T-cell (primary cell): ENCODE results near the gene CYP2W1. TPM values are rescaled to one million over a fixed set of nuclear protein-coding genes. Genes with fewer than 3 reads are reported as not detected.
"Not testable (repeated sequence)": the region's sequence is repeated elsewhere in the genome, so short reads cannot be mapped to it uniquely, and the experiment has no call there.

Source experiments
- ATAC-seq, 4 experiments: fragments of 200-7000 bp in 3 of 4; fragments of 150-1000 bp in 1 of 4; cut with Tn5 transposase; replicated peaks in 1 of 4; 1 replicate in 3 of 4; 2 replicates in 1 of 4; pipeline ENCODE4 v1.10.0; 2021; ENCODE audit warnings: moderate library complexity in 3 of 4, mild to moderate bottlenecking in 2 of 4, moderate number of reproducible peaks in 1 of 4
- CTCF ChIA-PET, 2 donors: fragments of 300-600 bp; sonication (Branson Sonifier 250); formaldehyde crosslinking; loops; one replicate each; lab custom pipeline; 2022; ENCODE audit warnings: antibody characterized with exemption in 2 of 2; lab: Charles Lee
- POLR2A ChIA-PET, 2 donors: fragments of 300-600 bp; sonication (Branson Sonifier 250); formaldehyde crosslinking; loops; one replicate each; lab custom pipeline; 2022; ENCODE audit warnings: antibody characterized with exemption in 2 of 2; lab: Charles Lee
- DNase-seq, 35 experiments: peaks; one replicate each; pipeline versions ENCODE4 v3.0.0 to v3.0.0-alpha.2; 2013 to 2023
- H3K27ac ChIP-seq: one replicate; pipeline ENCODE4 v1.5.1; 2013; ENCODE audit warnings: low read length
- H3K27me3 ChIP-seq, 2 experiments: replicated peaks in 1 of 2; 1 replicate in 1 of 2; 2 replicates in 1 of 2; pipeline versions ENCODE4 v1.6.1 to v1.7.0; 2013; ENCODE audit warnings: low read length in 1 of 2, mixed read lengths in 1 of 2; ENCODE audit not compliant: control insufficient read depth in 2 of 2, insufficient read depth in 2 of 2; ENCODE audit errors: extremely low read depth in 1 of 2
- H3K36me3 ChIP-seq, 2 donors: 1 replicate in 1 of 2; 2 replicates in 1 of 2; pipeline versions ENCODE4 v1.6.1 to v1.7.0; 2013; ENCODE audit warnings: low read length in 1 of 2; ENCODE audit not compliant: control insufficient read depth in 2 of 2, insufficient read depth in 1 of 2; ENCODE audit errors: extremely low read depth in 1 of 2
- H3K4me1 ChIP-seq, 2 experiments: 1 replicate in 1 of 2; 2 replicates in 1 of 2; pipeline versions ENCODE4 v1.6.1 to v1.7.0; 2013; ENCODE audit warnings: low read length in 2 of 2, mixed read lengths in 1 of 2; ENCODE audit not compliant: insufficient read depth in 2 of 2, control insufficient read depth in 1 of 2; ENCODE audit errors: extremely low read depth in 1 of 2
- H3K4me3 ChIP-seq, 2 donors: 1 replicate in 1 of 2; 2 replicates in 1 of 2; pipeline versions ENCODE4 v1.5.1 to v1.7.0; 2013; ENCODE audit warnings: mild to moderate bottlenecking in 2 of 2, low read length in 1 of 2, moderate library complexity in 1 of 2; ENCODE audit not compliant: control insufficient read depth in 1 of 2; ENCODE audit errors: extremely low read depth in 1 of 2
- H3K9me3 ChIP-seq: 2 replicates; pipeline ENCODE4 v1.7.0; 2013
- H3K27ac Mint-ChIP-seq, 2 donors: one replicate each; pipeline ENCODE4 v1.8.0; 2020 to 2021; ENCODE audit warnings: mild to moderate bottlenecking in 2 of 2, mixed read lengths in 2 of 2
- H3K27me3 Mint-ChIP-seq, 2 donors: one replicate each; pipeline ENCODE4 v1.8.0; 2021 to 2022; ENCODE audit warnings: mixed read lengths in 2 of 2
- H3K36me3 Mint-ChIP-seq: one replicate; pipeline ENCODE4 v1.8.0; 2021; ENCODE audit warnings: mixed read lengths
- H3K4me1 Mint-ChIP-seq, 3 donors: one replicate each; pipeline ENCODE4 v1.8.0; 2020 to 2022; ENCODE audit warnings: mixed read lengths in 3 of 3, mild to moderate bottlenecking in 1 of 3
- H3K4me3 Mint-ChIP-seq, 3 donors: one replicate each; pipeline ENCODE4 v1.8.0; 2020 to 2022; ENCODE audit warnings: mild to moderate bottlenecking in 3 of 3, mixed read lengths in 3 of 3, moderate library complexity in 3 of 3
- H3K9me3 Mint-ChIP-seq, 3 donors: one replicate each; pipeline ENCODE4 v1.8.0; 2020 to 2022; ENCODE audit warnings: mixed read lengths in 3 of 3
- WGBS: methylation state at CpG from one replicate; pipeline ENCODE4 v1.1.5; 2013; ENCODE audit warnings: missing lambda C conversion rate; ENCODE audit not compliant: insufficient coverage; 5-methylcytosine and 5-hydroxymethylcytosine counted together
- total RNA-seq, 35 experiments: library from RNA in 6 of 35; stranded (reverse) in 6 of 35; fragments of 120-200 nt in 1 of 35; gene quantifications; one replicate each; pipeline versions ENCODE4 v1.2.1 to v1.2.4 and lab custom pipeline; 2013 to 2026

The CYP2W1 gene
- total RNA-seq, 5 donors from 2014 or later (not counting 1 experiment from before 2014, with no cell fraction given) = 0.19 TPM; not detected in 4

DNA sequence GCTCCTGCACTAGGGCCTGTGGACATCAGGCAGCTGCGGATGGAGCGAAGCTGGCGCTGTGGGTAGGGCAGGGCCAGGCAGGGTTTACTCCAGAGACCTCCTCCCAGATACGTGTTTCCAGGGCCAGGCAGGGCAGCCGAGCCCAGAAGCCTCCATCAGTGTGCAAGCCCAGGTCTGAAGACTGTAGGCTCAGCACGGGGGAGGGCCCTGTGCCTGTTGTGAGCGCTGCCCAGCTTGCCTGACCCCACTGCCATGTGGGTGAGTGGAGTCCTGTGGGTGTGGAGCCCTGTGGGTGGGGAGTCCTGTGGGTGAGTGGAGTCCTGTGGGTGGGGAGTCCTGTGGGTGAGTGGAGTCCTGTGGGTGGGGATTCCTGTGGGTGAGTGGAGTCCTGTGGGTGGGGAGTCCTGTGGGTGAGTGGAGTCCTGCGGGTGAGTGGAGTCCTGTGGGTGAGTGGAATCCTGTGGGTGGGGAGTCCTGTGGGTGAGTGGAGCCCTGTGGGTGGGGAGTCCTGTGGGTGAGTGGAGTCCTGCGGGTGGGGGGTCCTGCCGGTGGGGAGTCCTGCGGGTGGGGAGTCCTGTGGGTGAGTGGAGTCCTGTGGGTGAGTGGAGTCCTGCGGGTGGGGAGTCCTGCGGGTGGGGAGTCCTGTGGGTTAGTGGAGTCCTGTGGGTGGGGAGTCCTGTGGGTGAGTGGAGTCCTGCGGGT is 18.2 kb downstream of the CYP2W1 start:
- H3K4me1 ChIP-seq, H3K27me3 ChIP-seq, H3K4me3 Mint-ChIP-seq, H3K27ac ChIP-seq, H3K9me3 Mint-ChIP-seq, CTCF ChIA-PET, H3K27me3 Mint-ChIP-seq, H3K9me3 ChIP-seq, H3K36me3 ChIP-seq, DNase-seq, POLR2A ChIA-PET, ATAC-seq, H3K36me3 Mint-ChIP-seq, H3K27ac Mint-ChIP-seq, H3K4me1 Mint-ChIP-seq, H3K4me3 ChIP-seq: not testable (repeated sequence)
- WGBS = 90% methylated on average over 9 of the region's 14 CpGs

DNA sequence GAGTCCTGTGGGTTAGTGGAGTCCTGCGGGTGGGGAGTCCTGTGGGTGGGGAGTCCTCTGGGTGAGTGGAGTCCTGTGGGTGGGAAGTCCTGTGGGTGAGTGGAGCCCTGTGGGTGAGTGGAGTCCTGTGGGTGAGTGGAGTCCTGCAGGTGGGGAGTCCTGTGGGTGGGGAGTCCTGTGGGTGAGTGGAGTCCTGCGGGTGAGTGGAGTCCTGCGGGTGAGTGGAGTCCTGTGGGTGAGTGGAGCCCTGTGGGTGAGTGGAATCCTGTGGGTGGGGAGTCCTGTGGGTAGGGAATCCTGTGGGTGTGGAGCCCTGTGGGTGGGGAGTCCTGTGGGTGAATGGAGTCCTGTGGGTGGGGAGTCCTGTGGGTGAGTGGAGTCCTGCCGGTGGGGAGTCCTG is 19.0 kb downstream of the CYP2W1 start:
- POLR2A ChIA-PET = not testable (repeated sequence)

GRCh38 chr7:1002445-1002844 is 19.5 kb downstream of the CYP2W1 start:
- H3K4me3 ChIP-seq, H3K36me3 ChIP-seq, H3K4me3 Mint-ChIP-seq, POLR2A ChIA-PET, H3K27me3 ChIP-seq, CTCF ChIA-PET, H3K27me3 Mint-ChIP-seq, H3K4me1 ChIP-seq, H3K27ac Mint-ChIP-seq, H3K4me1 Mint-ChIP-seq, H3K27ac ChIP-seq, H3K9me3 ChIP-seq, H3K9me3 Mint-ChIP-seq, H3K36me3 Mint-ChIP-seq, DNase-seq, ATAC-seq: not testable (repeated sequence)
- WGBS = no CpG with 5 or more reads among the region's 7 CpGs

More for the DNA sequence above, 19.0 kb downstream of the CYP2W1 start:
- H3K4me1 ChIP-seq, H3K27me3 ChIP-seq, H3K27me3 Mint-ChIP-seq, H3K27ac Mint-ChIP-seq, H3K27ac ChIP-seq, H3K9me3 Mint-ChIP-seq, CTCF ChIA-PET, H3K4me1 Mint-ChIP-seq, DNase-seq, H3K36me3 Mint-ChIP-seq, H3K9me3 ChIP-seq, ATAC-seq, H3K4me3 ChIP-seq, H3K36me3 ChIP-seq, H3K4me3 Mint-ChIP-seq: not testable (repeated sequence)
- WGBS = 81% methylated on average over 3 of the region's 4 CpGs

- Histone ChIP-seq H3K4me1 (no peaks in the 10 kb centered on the region), H3K36me3 (peaks cover 0 to 9% of the 10 kb centered on the region in 2 donors), H3K4me3 (no peak overlapping the region), H3K27ac (no peak overlapping the region), H3K27me3 (no peaks in the 10 kb centered on the region), H3K9me3 (no peaks in the 10 kb centered on the region)
- Mint-ChIP-seq H3K36me3 (peaks cover 9% of the 10 kb centered on the region), H3K4me1 (peaks cover 0 to 7% (median 0%) of the 10 kb centered on the region in 3 donors), H3K27me3 (no peaks in the 10 kb centered on the region), H3K27ac (no peak overlapping the region), H3K9me3 (no peaks in the 10 kb centered on the region), H3K4me3 (no peak overlapping the region)
- CTCF ChIA-PET = no interaction called here
- ATAC-seq (no peak), DNase-seq (no peak)
- whole genome bisulfite sequencing = 91% methylated on average over 24 of the region's 32 CpGs
- POLR2A ChIA-PET = no interaction called here
These were observed 21.3 kb downstream of the CYP2W1 start for GRCh38 chr7:1004018-1004852.

DNA sequence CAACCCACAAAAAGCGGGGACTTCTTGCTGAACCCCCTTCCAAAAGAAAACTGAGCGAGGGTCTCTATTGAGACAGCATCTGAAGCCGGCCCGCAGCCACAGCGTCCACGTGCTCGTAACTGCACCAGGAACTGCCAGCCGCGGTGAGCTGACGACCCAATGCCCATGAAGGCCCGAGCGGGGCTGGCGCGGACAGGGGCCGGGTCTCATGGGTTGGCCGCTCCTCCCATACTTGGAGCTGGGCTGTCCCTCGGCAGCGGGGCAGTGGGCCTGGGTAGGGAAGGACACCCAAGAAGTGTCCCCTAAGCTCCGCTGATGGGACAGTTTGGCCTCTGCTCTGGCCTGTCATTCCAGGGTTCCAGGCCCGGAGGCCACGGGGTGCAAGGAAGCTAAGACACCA is 22.3 kb downstream of the CYP2W1 start:
- 95% methylated on average over 20 of the region's 21 CpGs for WGBS
- Mint-ChIP-seq H3K27ac (no peak overlapping the region), H3K27me3 (no peaks in the 10 kb centered on the region), H3K9me3 (no peaks in the 10 kb centered on the region), H3K4me3 (no peak overlapping the region), H3K4me1 (peaks cover 0 to 7% (median 0%) of the 10 kb centered on the region in 3 donors), H3K36me3 (peaks cover 15% of the 10 kb centered on the region)
- Histone ChIP-seq H3K27ac (no peak overlapping the region), H3K27me3 (no peaks in the 10 kb centered on the region), H3K9me3 (no peaks in the 10 kb centered on the region), H3K36me3 (peaks cover 0 to 14% of the 10 kb centered on the region in 2 donors), H3K4me1 (no peaks in the 10 kb centered on the region), H3K4me3 (no peak overlapping the region)
- CTCF ChIA-PET = no interaction called here
- ATAC-seq (no peak), DNase-seq (no peak)
- POLR2A ChIA-PET = no interaction called here

GRCh38 chr7:1007901-1008300 is 24.9 kb downstream of the CYP2W1 start:
- Mint-ChIP-seq H3K36me3 (peaks cover 15% of the 10 kb centered on the region), H3K27me3 (no peaks in the 10 kb centered on the region), H3K27ac (no peak overlapping the region), H3K4me3 (no peak overlapping the region), H3K4me1 (peaks cover 4 to 15% (median 8%) of the 10 kb centered on the region in 3 donors), H3K9me3 (no peaks in the 10 kb centered on the region)
- H3K9me3 ChIP-seq = no peaks in the 10 kb centered on the region
- no peak overlapping the region for H3K4me3 ChIP-seq
- DNase-seq (no peak), ATAC-seq (no peak)
- H3K4me1 ChIP-seq = peaks cover 0 to 21% of the 10 kb centered on the region in 2 experiments
- ChIA-PET CTCF (no interaction called here), POLR2A (no interaction called here)
- H3K27ac ChIP-seq = no peak overlapping the region
- no peaks in the 10 kb centered on the region for H3K27me3 ChIP-seq
- WGBS = 88% methylated on average over 9 of the region's 15 CpGs
- peaks cover 0 to 14% of the 10 kb centered on the region in 2 donors for H3K36me3 ChIP-seq
